KMS-11 (cell line): ENCODE measurements around the gene MYO18B.

Experiments used
- H2AFZ ChIP-seq: fragments of 200-600 bp; sonication (generic); 2 replicates; pipeline ENCODE4 v1.6.1; 2016; ENCODE audit warnings: antibody characterized with exemption, mixed run types, low read depth
- H3K27ac ChIP-seq: fragments of 200-600 bp; sonication (generic); 2 replicates; pipeline ENCODE4 v1.6.1; 2016; ENCODE audit warnings: mild to moderate bottlenecking, mixed run types
- H3K27me3 ChIP-seq: fragments of 200-600 bp; sonication (generic); 2 replicates; pipeline ENCODE4 v1.6.1; 2017; ENCODE audit warnings: mild to moderate bottlenecking, low read depth, mixed run types, moderate library complexity; ENCODE audit not compliant: insufficient read depth
- H3K36me3 ChIP-seq: fragments of 200-600 bp; sonication (generic); 2 replicates; pipeline ENCODE4 v1.6.1; 2017; ENCODE audit warnings: mild to moderate bottlenecking, mixed run types; ENCODE audit not compliant: insufficient read depth
- H3K4me1 ChIP-seq: fragments of 200-600 bp; sonication (generic); 2 replicates; pipeline ENCODE4 v1.6.1; 2016; ENCODE audit warnings: mild to moderate bottlenecking, low read depth, mixed run types; ENCODE audit not compliant: poor library complexity, severe bottlenecking
- H3K4me2 ChIP-seq: fragments of 200-600 bp; sonication (generic); 2 replicates; pipeline ENCODE4 v1.7.0; 2016; ENCODE audit warnings: mild to moderate bottlenecking, mixed run types
- H3K4me3 ChIP-seq: fragments of 200-600 bp; sonication (generic); IDR thresholded peaks from 2 replicates; pipeline ENCODE4 v1.6.1; 2017; ENCODE audit warnings: low read depth, low read length, mixed read lengths; ENCODE audit not compliant: insufficient read depth
- H3K79me2 ChIP-seq: fragments of 200-600 bp; sonication (generic); 2 replicates; pipeline ENCODE4 v1.6.1; 2016; ENCODE audit warnings: low read depth, mixed run types; ENCODE audit not compliant: insufficient read depth
- H3K9ac ChIP-seq: fragments of 200-600 bp; sonication (generic); 2 replicates; pipeline ENCODE4 v1.6.1; 2016; ENCODE audit warnings: mild to moderate bottlenecking, mixed run types
- H4K20me1 ChIP-seq: fragments of 200-600 bp; sonication (generic); 2 replicates; pipeline ENCODE4 v1.6.1; 2016; ENCODE audit warnings: mild to moderate bottlenecking, mixed run types; ENCODE audit not compliant: insufficient read depth
- TF ChIP-seq, protein P1 (sequence below): fragments of 200-600 bp; sonication (generic); conservative IDR thresholded peaks from 2 replicates; pipeline ENCODE4 v1.6.1; 2017; ENCODE audit warnings: low read depth, mild to moderate bottlenecking, antibody characterized with exemption, low read length, moderate library complexity, mixed read lengths

Gene MYO18B

DNA sequence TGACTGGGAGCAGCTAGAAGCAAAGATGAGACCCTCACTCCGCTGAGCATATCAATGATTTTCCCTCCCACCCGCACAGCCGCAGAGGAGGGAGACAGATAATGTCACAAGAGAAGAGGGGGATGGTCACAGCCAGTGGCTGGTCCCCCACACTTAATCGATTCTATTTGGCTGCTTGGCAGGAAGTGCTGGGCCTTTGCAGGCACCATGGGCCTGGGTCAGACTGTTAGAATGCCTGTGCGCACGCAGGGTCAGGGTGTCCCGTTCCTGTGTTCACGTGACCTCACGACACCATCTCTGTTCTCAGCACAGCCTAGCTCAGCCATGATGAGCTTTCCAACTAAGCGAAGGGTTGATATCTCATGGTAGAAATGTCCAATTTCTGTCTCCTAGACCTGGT lies 107.0 kb downstream of the MYO18B start:
- Histone ChIP-seq H3K79me2 (no peaks in the 10 kb centered on the region), H3K4me2 (no peak overlapping the region), H3K4me1 (no peaks in the 10 kb centered on the region), H4K20me1 (no peaks in the 10 kb centered on the region), H3K4me3 (no peak overlapping the region), H3K9ac (no peak overlapping the region), H2AFZ (no peak overlapping the region), H3K27ac (no peak overlapping the region), H3K27me3 (no peaks in the 10 kb centered on the region), H3K36me3 (no peaks in the 10 kb centered on the region)
- TF ChIP-seq, protein P1, sequence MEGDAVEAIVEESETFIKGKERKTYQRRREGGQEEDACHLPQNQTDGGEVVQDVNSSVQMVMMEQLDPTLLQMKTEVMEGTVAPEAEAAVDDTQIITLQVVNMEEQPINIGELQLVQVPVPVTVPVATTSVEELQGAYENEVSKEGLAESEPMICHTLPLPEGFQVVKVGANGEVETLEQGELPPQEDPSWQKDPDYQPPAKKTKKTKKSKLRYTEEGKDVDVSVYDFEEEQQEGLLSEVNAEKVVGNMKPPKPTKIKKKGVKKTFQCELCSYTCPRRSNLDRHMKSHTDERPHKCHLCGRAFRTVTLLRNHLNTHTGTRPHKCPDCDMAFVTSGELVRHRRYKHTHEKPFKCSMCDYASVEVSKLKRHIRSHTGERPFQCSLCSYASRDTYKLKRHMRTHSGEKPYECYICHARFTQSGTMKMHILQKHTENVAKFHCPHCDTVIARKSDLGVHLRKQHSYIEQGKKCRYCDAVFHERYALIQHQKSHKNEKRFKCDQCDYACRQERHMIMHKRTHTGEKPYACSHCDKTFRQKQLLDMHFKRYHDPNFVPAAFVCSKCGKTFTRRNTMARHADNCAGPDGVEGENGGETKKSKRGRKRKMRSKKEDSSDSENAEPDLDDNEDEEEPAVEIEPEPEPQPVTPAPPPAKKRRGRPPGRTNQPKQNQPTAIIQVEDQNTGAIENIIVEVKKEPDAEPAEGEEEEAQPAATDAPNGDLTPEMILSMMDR, result no peak

DNA sequence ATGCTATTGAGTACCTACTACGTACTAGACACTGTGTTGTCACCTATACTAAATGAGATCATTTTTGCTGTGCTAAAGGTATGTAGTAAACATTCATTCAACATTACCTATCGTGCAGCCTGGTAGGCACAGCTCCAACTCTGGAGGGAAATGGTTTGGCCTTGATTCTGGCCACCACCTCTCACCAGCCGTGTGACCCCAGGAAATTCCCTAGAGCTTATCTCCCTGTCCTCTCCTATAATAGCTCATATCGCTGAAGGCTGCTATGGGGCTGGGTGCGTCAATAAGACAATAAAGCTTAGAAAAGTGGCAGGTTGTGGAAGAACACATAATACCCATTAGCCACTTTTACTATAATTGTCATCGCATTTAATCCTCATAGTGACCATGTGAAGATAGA lies 107.5 kb downstream of the MYO18B start:
- Histone ChIP-seq H2AFZ (no peak overlapping the region), H3K36me3 (no peaks in the 10 kb centered on the region), H3K4me2 (no peak overlapping the region), H3K79me2 (no peaks in the 10 kb centered on the region), H3K4me1 (no peaks in the 10 kb centered on the region), H3K27ac (no peak overlapping the region), H3K4me3 (no peak overlapping the region), H3K9ac (no peak overlapping the region), H3K27me3 (no peaks in the 10 kb centered on the region), H4K20me1 (no peaks in the 10 kb centered on the region)
- TF ChIP-seq, protein P1, result no peak

- TF ChIP-seq, protein P1, result no peak
- Histone ChIP-seq H3K27ac (no peak overlapping the region), H3K9ac (no peak overlapping the region)
Observed at GRCh38 chr22:25852223-25852622, 110.2 kb downstream of the MYO18B start.

DNA sequence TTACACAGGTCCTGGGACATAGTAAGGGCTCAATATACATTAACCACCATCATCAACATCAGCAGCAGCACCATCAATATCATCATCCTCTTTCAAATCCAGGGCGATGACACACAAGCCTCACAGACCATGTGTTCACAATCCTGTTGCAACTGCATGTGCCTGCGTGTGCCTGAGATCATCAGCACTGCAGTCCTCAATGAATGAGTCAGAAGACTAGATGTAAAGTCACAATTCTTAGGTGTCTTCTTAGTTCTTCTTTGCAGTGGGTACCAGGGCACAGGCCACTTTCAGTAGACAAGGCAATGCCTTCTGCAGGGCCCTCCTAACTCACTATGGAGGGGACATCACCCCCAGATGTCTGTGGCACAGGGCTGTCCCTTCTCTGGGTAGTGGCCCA lies 111.1 kb downstream of the MYO18B start:
- H3K4me3 ChIP-seq, result no peak overlapping the region

More at GRCh38 chr22:25852223-25852622, 110.2 kb downstream of the MYO18B start:
- Histone ChIP-seq H3K4me3 (no peak overlapping the region), H3K4me1 (no peaks in the 10 kb centered on the region), H3K4me2 (no peak overlapping the region), H4K20me1 (no peaks in the 10 kb centered on the region), H3K79me2 (no peaks in the 10 kb centered on the region), H2AFZ (no peak overlapping the region), H3K36me3 (no peaks in the 10 kb centered on the region), H3K27me3 (no peaks in the 10 kb centered on the region)

More for the DNA sequence above, 111.1 kb downstream of the MYO18B start:
- no peaks in the 10 kb centered on the region for H4K20me1 ChIP-seq
- H3K79me2 ChIP-seq, result no peaks in the 10 kb centered on the region
- H3K4me2 ChIP-seq, result no peak overlapping the region
- no peaks in the 10 kb centered on the region for H3K36me3 ChIP-seq
- no peak overlapping the region for H3K9ac ChIP-seq
- no peak overlapping the region for H2AFZ ChIP-seq
- H3K27ac ChIP-seq, result no peak overlapping the region
- H3K4me1 ChIP-seq, result no peaks in the 10 kb centered on the region
- no peaks in the 10 kb centered on the region for H3K27me3 ChIP-seq
- TF ChIP-seq, protein P1, result no peak
